Stimulated activated naive B cell treated with anti-CD40 and anti-IgM and Interleukin-4, amounts not matched to agents 10 μg/mL and 1 μg/mL and 100 μg/mL, for 72 hours (primary cell): ENCODE results near the gene SNW1.
"Not testable (repeated sequence)": the region's sequence is repeated elsewhere in the genome, so short reads cannot be mapped to it uniquely, and the experiment has no call there.

ENCODE experiments used
- ATAC-seq, 2 donors: fragments of 150-1000 bp; cut with Tn5 transposase; replicated peaks; 2 replicates each; pipeline ENCODE4 v1.10.0; 2021; ENCODE audit warnings: moderate library complexity in 1 of 2
- DNase-seq: peaks from one replicate; pipeline ENCODE4 v3.0.0; 2021
- H3K27ac Mint-ChIP-seq: one replicate; pipeline ENCODE4 v1.8.0; 2022; ENCODE audit warnings: mild to moderate bottlenecking, mixed read lengths
- H3K27me3 Mint-ChIP-seq, 2 donors: one replicate each; pipeline ENCODE4 v1.8.0; 2022; ENCODE audit warnings: mixed read lengths in 2 of 2
- H3K36me3 Mint-ChIP-seq, 2 donors: one replicate each; pipeline ENCODE4 v1.8.0; 2022; ENCODE audit warnings: mixed read lengths in 2 of 2, mild to moderate bottlenecking in 1 of 2
- H3K4me1 Mint-ChIP-seq, 2 donors: one replicate each; pipeline ENCODE4 v1.8.0; 2022; ENCODE audit warnings: mixed read lengths in 2 of 2, mild to moderate bottlenecking in 1 of 2
- H3K4me3 Mint-ChIP-seq, 2 donors: one replicate each; pipeline ENCODE4 v1.8.0; 2022; ENCODE audit warnings: mild to moderate bottlenecking in 2 of 2, mixed read lengths in 2 of 2, moderate library complexity in 1 of 2
- H3K9me3 Mint-ChIP-seq, 2 donors: one replicate each; pipeline ENCODE4 v1.8.0; 2022; ENCODE audit warnings: mixed read lengths in 2 of 2, mild to moderate bottlenecking in 1 of 2

The SNW1 gene

DNA sequence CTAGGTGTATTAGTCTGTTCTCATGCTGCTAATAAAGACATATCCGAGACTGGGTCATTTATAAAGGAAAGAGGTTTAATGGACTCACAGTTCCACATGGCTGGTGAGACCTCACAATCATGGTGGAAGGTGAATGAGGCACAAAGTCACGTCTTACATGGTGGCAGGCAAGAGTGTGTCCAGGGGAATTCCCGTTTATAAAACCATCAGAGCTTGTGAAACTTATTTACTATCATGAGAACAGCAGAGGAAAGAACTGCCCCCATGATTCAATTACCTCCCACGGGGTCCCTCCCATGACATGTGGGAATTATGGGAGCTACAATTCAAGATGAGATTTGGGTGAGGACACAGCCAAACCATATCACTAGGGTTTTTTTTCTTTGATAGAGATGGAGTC, 13.0 kb upstream of the SNW1 start:
- not testable (repeated sequence) for H3K27me3 Mint-ChIP-seq, DNase-seq, H3K4me1 Mint-ChIP-seq, H3K36me3 Mint-ChIP-seq, H3K27ac Mint-ChIP-seq, H3K4me3 Mint-ChIP-seq, ATAC-seq, H3K9me3 Mint-ChIP-seq

DNA sequence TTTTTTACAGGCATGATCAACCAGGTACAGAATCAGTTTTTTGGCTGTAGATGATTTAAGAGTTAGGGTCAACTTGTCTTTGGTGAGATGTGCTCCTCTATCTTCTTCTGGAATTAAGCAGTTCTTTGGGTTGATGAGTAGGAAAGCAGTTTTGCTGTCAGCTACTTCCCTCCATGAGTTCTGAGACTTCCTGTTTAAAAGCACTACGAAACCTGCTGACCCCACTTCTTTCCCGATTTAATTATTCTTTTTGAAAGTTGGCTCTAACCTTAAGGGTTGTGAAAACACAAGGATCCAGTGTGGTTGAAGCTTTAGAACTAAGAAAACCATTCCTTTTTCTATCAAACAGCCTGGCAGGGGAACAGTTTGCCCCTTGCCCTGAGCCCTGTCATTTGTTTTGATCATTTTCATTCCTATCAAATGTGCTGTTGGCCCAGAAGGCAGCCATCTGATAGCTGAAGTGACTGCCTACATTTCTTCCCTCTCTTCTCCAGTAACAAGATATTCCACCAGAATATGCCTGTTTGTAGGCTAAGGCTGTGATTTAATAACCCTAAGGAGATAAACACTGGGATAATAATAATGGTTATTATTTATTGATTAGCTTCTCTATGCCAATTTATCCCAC, 7.6 kb upstream of the SNW1 start:
- H3K4me1 Mint-ChIP-seq, H3K4me3 Mint-ChIP-seq, H3K27me3 Mint-ChIP-seq, H3K9me3 Mint-ChIP-seq, ATAC-seq, DNase-seq, H3K36me3 Mint-ChIP-seq: not testable (repeated sequence)
- H3K27ac Mint-ChIP-seq, result peak overlapping the region; percentile 79

DNA sequence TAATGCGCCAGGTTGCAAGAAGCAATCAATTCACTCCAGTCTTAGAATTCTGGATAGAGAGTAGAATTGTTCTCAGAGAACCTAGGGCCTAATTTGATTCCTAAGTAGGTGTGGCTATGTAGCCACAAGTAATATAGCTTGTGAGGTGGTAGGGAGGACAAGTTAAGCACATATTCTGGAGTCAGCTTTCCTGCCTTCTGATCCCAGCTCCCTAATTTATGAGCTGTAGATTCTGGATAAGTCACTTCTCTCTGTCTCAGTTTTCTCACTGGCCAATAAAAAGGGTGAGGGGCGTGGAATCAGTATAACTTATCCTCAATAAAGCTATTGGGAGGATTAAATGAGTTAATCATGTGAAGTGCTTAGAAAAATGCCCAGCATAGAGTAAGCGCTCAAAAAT, 3.0 kb upstream of the SNW1 start:
- Mint-ChIP-seq H3K4me1 (peaks cover 4 to 6% of the 10 kb centered on the region in 2 donors), H3K9me3 (no peaks in the 10 kb centered on the region), H3K4me3 (no peak overlapping the region), H3K27me3 (no peaks in the 10 kb centered on the region), H3K36me3 (peaks cover 0 to under 1% of the 10 kb centered on the region in 2 donors), H3K27ac (no peak overlapping the region)
- DNase-seq (no peak), ATAC-seq (no peak)

DNA sequence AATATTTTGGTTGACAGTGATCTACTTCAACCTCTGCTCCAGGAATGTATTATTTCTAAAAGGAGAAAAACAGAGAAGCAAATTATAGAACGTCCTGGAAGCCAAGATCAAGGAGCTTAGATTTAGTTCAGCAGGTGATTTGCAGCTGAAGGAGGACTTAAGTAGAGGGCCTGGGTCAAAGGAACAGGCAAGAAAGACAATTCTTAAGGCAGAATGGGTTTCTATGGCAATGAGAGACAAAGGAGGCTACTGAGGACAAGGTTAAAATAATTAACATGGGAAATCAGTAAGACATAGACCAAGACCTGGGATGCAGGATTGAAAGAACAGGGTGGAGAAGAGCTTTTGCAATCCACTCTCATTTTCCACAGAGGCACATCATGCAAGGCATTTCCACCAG, 2.4 kb upstream of the SNW1 start:
- H3K27ac Mint-ChIP-seq, result no peak overlapping the region
- no peak for ATAC-seq
- no peak for DNase-seq
- H3K27me3 Mint-ChIP-seq, result no peaks in the 10 kb centered on the region
- peaks cover 10 to 12% of the 10 kb centered on the region in 2 donors for H3K4me1 Mint-ChIP-seq
- H3K9me3 Mint-ChIP-seq, result no peaks in the 10 kb centered on the region
- H3K4me3 Mint-ChIP-seq, result no peak overlapping the region
- H3K36me3 Mint-ChIP-seq, result peaks cover 5 to 7% of the 10 kb centered on the region in 2 donors

DNA sequence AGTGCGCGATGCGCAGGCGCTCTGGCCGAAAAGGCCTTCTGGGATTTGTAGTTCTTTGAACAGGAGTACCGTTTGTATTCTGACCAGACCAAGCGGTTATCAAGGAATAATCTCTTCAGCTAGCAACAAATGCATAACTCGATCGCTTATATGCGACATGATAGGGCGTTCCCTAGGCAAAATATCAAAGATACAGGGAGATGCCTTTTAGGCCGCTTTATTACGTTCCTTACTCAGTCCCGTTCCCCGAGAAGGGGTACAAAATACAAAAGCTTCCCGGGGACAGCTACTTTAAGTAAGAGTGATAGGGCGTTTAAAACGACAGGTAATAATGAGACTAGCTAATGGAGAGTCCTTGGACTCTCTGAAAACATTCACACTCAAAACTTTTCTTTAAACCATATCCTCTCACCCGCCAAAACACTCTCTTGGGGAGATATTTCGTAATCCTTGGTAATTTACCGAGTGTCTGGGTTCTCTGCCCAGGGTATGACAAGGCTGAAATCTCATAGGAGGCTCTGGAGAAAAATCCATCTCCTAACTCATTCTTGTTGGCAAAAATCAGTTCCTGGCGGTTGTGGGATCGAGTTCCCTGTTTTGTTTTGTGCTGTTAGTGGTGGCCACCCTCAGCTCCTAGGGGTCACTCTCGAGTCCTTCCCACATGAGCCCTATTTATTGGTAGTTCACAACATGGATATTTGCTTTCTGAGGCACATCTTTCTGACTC, 412 bp upstream of the SNW1 start:
- Mint-ChIP-seq H3K4me3 (peak overlapping the region; percentile 94 to 96), H3K27me3 (no peaks in the 10 kb centered on the region), H3K9me3 (no peaks in the 10 kb centered on the region), H3K27ac (peak overlapping the region; percentile 99), H3K4me1 (peaks cover 17 to 24% of the 10 kb centered on the region in 2 donors), H3K36me3 (peaks cover 12 to 14% of the 10 kb centered on the region in 2 donors)
- ATAC-seq, result peak; percentile 15 to 22
- DNase-seq, result no peak

DNA sequence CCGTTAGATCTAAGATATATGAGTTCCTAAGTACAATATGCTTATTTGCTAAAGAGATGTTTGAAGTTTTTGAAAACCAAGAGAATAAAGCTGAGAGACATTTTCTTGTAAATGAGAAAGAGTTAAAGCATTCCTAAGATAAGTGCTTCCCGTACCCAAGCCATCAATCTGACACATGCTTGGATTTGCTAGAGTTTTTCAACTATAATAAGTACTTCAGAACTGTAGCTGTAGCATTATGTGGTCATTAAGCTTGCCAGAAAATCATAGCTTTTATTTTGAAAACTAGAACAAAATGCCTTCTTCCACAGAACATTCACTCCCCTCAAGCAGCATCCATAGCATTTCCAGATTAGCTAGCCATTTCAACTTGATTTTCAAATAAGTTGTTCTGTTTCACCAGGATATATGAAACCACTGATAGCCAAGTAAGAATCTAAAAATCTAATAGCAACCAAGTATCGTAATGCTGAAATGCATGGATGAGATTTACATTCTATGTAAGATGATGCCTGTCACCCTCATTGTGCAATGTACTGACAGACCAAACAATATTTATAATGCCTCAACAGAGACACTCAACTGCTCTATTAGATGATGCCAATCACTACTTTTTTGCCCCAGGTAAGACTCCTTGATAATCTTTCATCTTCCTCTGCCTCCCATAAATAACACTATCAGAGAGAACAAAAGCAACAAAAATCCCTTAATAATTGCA, 8.0 kb downstream of the SNW1 start:
- no peaks in the 10 kb centered on the region for H3K27me3 Mint-ChIP-seq
- H3K36me3 Mint-ChIP-seq, result peaks cover 35 to 43% of the 10 kb centered on the region in 2 donors
- DNase-seq, result no peak
- no peaks in the 10 kb centered on the region for H3K9me3 Mint-ChIP-seq
- ATAC-seq, result no peak
- no peak overlapping the region for H3K4me3 Mint-ChIP-seq
- H3K4me1 Mint-ChIP-seq, result peaks cover 10 to 15% of the 10 kb centered on the region in 2 donors
- H3K27ac Mint-ChIP-seq, result no peak overlapping the region

DNA sequence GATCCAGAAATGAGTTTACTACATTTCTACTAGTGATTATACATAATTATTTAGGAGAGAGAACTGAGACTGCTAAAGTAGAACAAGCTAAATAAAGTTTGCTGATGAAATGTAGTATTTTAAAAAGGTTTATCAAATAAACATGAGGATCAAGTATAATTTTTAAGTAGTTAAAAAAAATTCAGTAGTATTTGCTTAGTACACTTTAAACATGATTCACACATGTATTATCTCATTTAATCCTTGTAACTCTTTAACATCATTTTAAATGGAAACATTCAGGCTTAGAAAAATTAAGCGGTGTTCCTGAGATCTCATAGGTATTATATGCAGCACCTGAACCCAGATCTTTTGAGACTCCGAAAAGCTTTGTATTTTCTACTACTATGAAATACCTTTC, 8.7 kb downstream of the SNW1 start:
- Mint-ChIP-seq H3K4me3 (no peak overlapping the region), H3K9me3 (no peaks in the 10 kb centered on the region), H3K27me3 (no peaks in the 10 kb centered on the region), H3K36me3 (peaks cover 30 to 38% of the 10 kb centered on the region in 2 donors), H3K4me1 (peaks cover 5 to 8% of the 10 kb centered on the region in 2 donors), H3K27ac (no peak overlapping the region)
- DNase-seq, result no peak
- no peak for ATAC-seq

DNA sequence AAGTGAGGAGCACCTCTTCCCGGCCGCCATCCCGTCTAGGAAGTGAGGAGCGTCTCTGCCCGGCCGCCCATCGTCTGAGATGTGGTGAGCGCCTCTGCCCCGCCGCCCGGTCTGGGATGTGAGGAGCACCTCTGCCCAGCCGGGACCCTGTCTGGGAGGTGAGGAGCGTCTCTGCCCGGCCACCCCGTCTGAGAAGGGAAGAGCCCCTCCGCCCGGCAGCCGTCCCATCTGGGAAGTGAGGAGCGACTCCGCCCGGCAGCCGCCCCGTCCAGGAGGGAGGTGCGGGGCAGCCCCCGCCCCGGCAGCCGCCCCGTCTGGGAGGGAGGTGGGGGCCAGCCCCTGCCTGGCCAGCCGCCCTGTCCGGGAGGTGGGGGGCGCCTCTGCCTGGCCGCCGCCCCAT, 13.5 kb downstream of the SNW1 start:
- H3K4me3 Mint-ChIP-seq, DNase-seq, H3K27me3 Mint-ChIP-seq, H3K9me3 Mint-ChIP-seq, H3K27ac Mint-ChIP-seq, ATAC-seq: not testable (repeated sequence)
- Mint-ChIP-seq H3K36me3 (peaks cover 29 to 49% of the 10 kb centered on the region in 2 donors), H3K4me1 (peaks cover 3 to 11% of the 10 kb centered on the region in 2 donors)

DNA sequence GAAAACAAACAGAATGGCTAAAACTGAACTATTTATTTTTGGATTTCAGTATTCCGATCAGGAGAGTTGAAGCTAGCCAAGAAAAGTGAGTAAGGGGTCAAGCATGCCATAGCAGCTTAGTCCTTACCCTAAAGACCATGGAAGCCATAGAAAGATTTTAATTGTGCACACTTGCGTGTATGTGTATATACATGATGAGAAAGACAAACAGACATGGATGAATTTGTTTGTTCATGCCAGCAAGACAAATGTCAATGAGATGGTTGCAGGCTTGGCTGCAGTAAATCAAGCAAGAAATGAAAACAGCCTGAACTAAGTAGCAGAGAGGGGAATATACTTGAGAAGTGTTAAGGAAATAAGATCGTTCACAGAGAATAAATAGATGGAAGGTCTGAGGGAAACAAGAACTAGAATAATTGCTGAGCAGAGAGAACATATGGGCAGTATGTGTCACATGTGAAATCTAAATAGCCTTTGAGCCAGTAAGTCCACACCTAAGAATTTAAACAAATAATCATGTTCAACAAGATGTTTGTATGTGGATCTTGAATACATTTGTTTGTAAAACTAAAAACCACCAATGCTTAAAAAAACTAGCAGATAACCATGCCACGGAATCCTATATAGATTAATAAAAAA, 14.8 kb downstream of the SNW1 start:
- peaks cover 3 to 17% of the 10 kb centered on the region in 2 donors for H3K4me1 Mint-ChIP-seq
- no peaks in the 10 kb centered on the region for H3K9me3 Mint-ChIP-seq
- ATAC-seq, result no peak
- H3K4me3 Mint-ChIP-seq, result no peak overlapping the region
- no peaks in the 10 kb centered on the region for H3K27me3 Mint-ChIP-seq
- no peak for DNase-seq
- no peak overlapping the region for H3K27ac Mint-ChIP-seq
- H3K36me3 Mint-ChIP-seq, result peaks cover 29 to 50% of the 10 kb centered on the region in 2 donors

DNA sequence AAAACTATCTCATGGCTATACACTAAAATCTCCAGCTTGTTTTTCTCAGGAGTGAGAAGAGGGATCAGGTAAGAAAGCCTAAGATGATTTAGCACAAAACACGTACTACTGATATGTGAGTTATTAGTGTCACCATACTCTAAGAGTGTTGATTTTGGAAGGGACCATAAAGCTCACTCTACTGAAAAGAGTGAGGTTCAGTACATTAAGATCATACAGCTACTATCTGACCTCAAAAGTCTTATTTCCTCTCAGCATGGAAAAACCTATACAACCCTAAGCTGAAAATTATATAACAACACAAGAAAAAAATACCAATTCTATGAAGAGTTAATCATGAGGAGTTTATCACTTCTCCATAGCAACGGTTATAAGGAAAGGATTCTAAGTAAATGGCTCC, 19.5 kb downstream of the SNW1 start:
- H3K36me3 Mint-ChIP-seq, result peaks cover 15 to 39% of the 10 kb centered on the region in 2 donors
- peaks cover 8 to 17% of the 10 kb centered on the region in 2 donors for H3K4me1 Mint-ChIP-seq
- H3K4me3 Mint-ChIP-seq, result no peak overlapping the region
- no peak overlapping the region for H3K27ac Mint-ChIP-seq
- no peaks in the 10 kb centered on the region for H3K9me3 Mint-ChIP-seq
- ATAC-seq, result no peak
- no peaks in the 10 kb centered on the region for H3K27me3 Mint-ChIP-seq
- DNase-seq, result no peak

DNA sequence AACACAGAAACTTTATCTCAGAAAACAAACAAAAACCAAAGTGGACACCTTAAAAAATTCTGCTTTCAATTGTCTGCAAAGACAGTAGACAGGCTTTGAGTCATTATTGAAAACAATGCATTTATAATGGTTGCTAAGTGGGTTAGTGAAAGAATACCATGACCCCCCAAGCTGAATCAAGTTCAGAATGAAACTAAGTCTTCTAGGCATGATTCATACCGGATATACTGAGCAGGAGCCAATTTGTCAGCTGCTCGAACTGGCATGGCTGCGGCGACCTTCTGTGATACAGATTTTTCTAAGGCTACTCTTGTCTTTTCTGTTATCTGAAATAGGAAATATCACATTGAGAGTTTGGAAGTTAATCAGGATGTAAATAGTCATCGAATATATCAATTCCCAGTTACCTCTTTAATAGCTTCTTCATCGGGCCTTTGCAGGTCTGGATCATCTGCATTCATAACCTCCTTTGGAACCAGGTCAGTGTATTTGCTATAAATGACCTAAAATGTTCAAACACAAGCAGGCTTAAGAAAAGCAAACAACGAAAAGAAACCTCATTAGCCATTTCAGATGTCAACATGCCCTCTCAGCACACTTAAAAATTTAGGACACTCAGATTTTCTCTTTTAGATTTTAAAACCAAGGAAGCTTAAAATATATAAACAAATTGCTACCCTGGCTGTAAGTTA, 22.3 kb downstream of the SNW1 start:
- peaks cover 17 to 38% of the 10 kb centered on the region in 2 donors for H3K36me3 Mint-ChIP-seq
- no peak for DNase-seq
- no peak for ATAC-seq
- H3K27ac Mint-ChIP-seq, result peak overlapping the region; percentile 31
- H3K4me3 Mint-ChIP-seq, result no peak overlapping the region
- H3K9me3 Mint-ChIP-seq, result no peaks in the 10 kb centered on the region
- no peaks in the 10 kb centered on the region for H3K27me3 Mint-ChIP-seq
- peaks cover 5 to 6% of the 10 kb centered on the region in 2 donors for H3K4me1 Mint-ChIP-seq

DNA sequence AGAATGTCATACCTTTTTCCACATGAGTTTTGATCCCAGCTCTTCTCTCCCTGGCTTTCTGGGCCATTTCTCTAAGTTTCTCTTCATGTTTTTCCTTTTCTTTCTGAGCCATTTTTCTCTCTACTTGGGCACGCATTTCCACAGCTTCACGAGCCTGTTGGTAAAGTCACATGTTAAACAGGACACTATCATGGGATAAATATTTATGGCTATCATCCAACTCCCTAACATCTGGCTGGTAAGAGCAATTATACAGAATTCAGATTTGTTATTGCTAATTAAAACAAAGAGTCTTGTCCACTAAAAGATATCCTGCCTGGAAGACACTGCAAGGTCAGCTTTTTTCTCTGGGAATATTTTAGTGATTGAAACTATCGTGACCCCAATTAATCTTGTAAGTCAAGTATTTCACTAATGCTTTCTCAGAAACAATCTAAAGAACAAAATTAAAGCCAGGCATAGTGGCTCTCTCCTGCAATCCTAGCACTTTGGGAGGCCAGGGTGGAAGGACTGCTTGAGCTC, 29.9 kb downstream of the SNW1 start:
- Mint-ChIP-seq H3K27me3 (no peaks in the 10 kb centered on the region), H3K4me3 (no peak overlapping the region), H3K9me3 (no peaks in the 10 kb centered on the region), H3K4me1 (no peaks in the 10 kb centered on the region), H3K27ac (no peak overlapping the region), H3K36me3 (peaks cover 46 to 59% of the 10 kb centered on the region in 2 donors)
- ATAC-seq, result no peak
- DNase-seq, result no peak

DNA sequence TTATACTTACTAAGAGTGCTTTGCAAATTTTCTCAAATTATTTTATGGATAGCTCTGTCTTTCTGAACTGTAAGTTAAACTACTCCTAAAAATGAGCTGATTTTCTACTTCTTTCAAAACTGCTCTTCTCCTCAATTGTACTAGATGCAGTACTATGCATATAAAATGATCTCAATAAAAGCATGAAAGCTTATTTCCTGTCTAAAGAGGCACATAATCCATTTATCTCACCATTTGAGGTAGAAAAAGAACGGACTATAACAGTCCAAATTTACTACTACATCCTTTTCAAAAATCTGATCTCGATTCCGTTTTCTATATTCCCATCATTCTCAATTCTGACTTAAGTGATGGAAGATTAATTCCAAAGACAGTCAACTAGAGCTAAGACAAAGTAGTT, 38.7 kb downstream of the SNW1 start:
- DNase-seq (no peak), ATAC-seq (no peak)
- H3K4me1 Mint-ChIP-seq, result no peaks in the 10 kb centered on the region
- H3K9me3 Mint-ChIP-seq, result no peaks in the 10 kb centered on the region
- peak overlapping the region; percentile 47 for H3K27ac Mint-ChIP-seq
- H3K4me3 Mint-ChIP-seq, result no peak overlapping the region
- H3K36me3 Mint-ChIP-seq, result peaks cover 54 to 69% of the 10 kb centered on the region in 2 donors
- H3K27me3 Mint-ChIP-seq, result no peaks in the 10 kb centered on the region

DNA sequence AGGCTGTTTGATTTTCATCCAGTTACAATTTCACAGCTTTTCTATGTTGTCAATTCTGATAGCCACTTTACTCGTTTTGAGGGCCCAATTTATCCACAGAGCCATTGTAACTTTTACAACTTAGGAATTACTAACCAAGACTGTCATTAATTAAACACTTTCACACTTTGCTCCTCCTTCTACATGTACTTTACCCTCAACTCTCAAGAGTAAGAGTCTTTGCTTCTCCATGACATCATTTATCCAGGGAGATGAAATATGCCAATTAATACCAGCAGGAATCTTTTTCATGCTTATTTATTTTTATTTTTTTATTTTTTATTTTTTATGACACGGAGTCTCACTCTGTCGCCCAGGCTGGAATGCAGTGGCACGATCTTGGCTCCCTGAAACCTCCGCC, 39.5 kb downstream of the SNW1 start:
- Mint-ChIP-seq H3K36me3 (peaks cover 46 to 60% of the 10 kb centered on the region in 2 donors), H3K27me3 (no peaks in the 10 kb centered on the region), H3K4me1 (no peaks in the 10 kb centered on the region), H3K27ac (no peak overlapping the region), H3K4me3 (no peak overlapping the region), H3K9me3 (no peaks in the 10 kb centered on the region)
- no peak for DNase-seq
- no peak for ATAC-seq
